Activated CD8-positive, alpha-beta memory T cell treated with anti-CD3 and anti-CD28 coated beads, Interleukin-2, amount 50 U/mL, for 24 hours (primary cell): ENCODE data around the gene MRPL48.

ENCODE experiments used
- DNase-seq: peaks from one replicate; pipeline ENCODE4 v3.0.0-alpha.2; 2020; ENCODE audit errors: extremely low read depth

Gene MRPL48

GRCh38 chr11:73893041-73893440 is 105.4 kb downstream of the MRPL48 start:
- DNase-seq, result no peak

DNA sequence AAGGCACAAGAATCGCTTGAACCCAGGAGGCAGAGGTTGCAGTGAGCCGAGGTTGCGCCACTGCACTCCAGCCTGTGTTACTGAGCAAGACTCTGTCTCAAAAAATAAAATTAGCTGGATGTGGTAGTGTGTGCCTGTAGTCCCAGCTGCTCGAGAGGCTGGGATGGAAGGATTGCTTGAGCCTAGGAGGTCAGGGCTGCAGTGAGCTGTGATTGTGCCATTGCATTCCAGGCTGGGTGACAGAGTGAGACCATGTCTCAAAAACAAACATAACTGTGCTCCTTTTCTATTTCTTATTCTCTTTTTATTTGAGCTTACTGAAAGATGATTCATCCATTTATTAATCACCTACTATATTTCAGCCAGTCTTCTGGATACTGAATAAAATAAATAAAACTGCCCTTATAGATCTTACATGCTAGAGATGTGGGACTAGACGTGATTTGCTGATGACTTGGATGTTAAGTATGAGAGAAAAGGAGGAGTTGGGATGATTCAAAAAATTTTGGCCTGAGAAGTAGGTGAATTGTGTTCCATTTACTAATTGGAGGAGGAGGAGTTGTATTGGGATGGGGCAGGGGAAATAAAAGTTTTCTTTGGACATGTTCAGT is 107.2 kb downstream of the MRPL48 start:
- DNase-seq, result no peak

GRCh38 chr11:73902303-73902702 is 114.6 kb downstream of the MRPL48 start:
- DNase-seq, result no peak

- DNase-seq, result peak; percentile 1
Observed at GRCh38 chr11:73907191-73907590, 119.5 kb downstream of the MRPL48 start.

DNA sequence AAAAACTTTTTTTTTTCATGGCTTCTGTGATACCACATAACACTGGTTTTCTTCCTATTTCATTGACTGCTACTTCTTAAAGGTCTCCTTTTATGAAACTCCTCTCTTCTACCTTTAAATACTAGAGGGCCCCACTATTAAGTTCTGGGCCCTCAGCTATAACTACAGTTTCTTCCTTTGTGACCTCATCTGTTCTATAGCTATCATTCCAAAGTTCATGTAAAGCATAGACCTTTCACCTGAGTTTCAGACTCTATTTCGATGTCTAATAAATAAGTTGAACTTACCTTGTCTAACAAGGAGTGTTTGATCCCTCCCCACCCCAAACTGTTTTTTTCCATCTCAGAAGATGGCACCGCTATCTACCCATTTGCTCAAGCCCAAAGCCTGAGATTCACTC is 124.4 kb downstream of the MRPL48 start:
- DNase-seq, result no peak

- DNase-seq, result no peak
Observed at GRCh38 chr11:73913472-73913871, 125.8 kb downstream of the MRPL48 start.

DNA sequence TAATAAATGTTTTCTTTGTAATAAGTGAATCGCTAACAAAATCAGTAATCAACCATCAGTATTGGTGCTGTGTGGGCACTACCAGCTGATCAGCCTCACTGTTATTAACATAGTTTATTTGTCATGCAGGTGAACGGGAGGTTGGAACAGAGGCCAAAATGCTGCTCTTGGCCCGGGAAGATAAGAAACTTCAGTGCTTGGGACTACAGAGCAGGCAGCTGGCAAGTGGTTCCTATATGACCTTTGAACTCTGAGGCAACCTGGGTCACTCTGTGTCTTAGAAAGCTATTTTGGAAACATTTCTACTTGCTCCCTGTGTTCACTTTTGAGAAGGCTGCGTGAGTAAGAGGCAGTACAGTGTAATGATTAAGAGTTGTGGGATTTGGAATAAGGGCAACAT is 126.6 kb downstream of the MRPL48 start:
- DNase-seq, result no peak
